NCI-H2081 (cell line): ENCODE results near the gene IFT172.

Experiments
- DNase-seq, 2 experiments: peaks; one replicate each; lab custom pipeline; 2025; lab: John Stamatoyannopoulos, UW

Gene IFT172

GRCh38 chr2:27494944-27495554 lies 5.5 kb upstream of the IFT172 start, which contains the start of gene FNDC4:
FNDC4 (minus strand) TSS chr2:27495200; CDS start chr2:27494679, 521 bp downstream.
- DNase-seq, result no peak

GRCh38 chr2:27494284-27494943 lies 4.9 kb upstream of the IFT172 start:
- DNase-seq, result no peak

GRCh38 chr2:27493948-27494283 lies 4.4 kb upstream of the IFT172 start:
- no peak for DNase-seq

GRCh38 chr2:27492557-27492956 lies 3.0 kb upstream of the IFT172 start:
- no peak for DNase-seq

GRCh38 chr2:27489118-27489497 lies 435 bp downstream of the IFT172 start:
- peak in 1 of 2 experiments; percentile 59 for DNase-seq

GRCh38 chr2:27485496-27485895 lies 4.0 kb downstream of the IFT172 start:
- DNase-seq, result no peak

- DNase-seq, result no peak
Measured at GRCh38 chr2:27471961-27472360, 17.6 kb downstream of the IFT172 start.

- DNase-seq, result no peak
Measured at GRCh38 chr2:27464443-27464842, 25.1 kb downstream of the IFT172 start.

GRCh38 chr2:27461118-27461517 lies 28.4 kb downstream of the IFT172 start:
- DNase-seq, result peak in 1 of 2 experiments; percentile 29

- no peak for DNase-seq
Measured at GRCh38 chr2:27453968-27454367, 35.6 kb downstream of the IFT172 start.

GRCh38 chr2:27451095-27451494 lies 38.4 kb downstream of the IFT172 start:
- no peak for DNase-seq

GRCh38 chr2:27448381-27448780 lies 41.2 kb downstream of the IFT172 start:
- DNase-seq, result peak; percentile 3 to 50

GRCh38 chr2:27446057-27446456 lies 43.5 kb downstream of the IFT172 start:
- DNase-seq, result peak in 1 of 2 experiments; percentile 4

GRCh38 chr2:27445615-27446014 lies 43.9 kb downstream of the IFT172 start:
- DNase-seq, result no peak

- no peak for DNase-seq
Measured at GRCh38 chr2:27445155-27445554, 44.4 kb downstream of the IFT172 start.

GRCh38 chr2:27442920-27443282 lies 46.6 kb downstream of the IFT172 start:
- DNase-seq, result no peak

GRCh38 chr2:27441958-27442919 lies 47.3 kb downstream of the IFT172 start, which contains the start of gene KRTCAP3:
KRTCAP3 (plus strand) TSS chr2:27442381; CDS start chr2:27442413, 32 bp downstream.
- peak; percentile 83 to 85 for DNase-seq

- DNase-seq, result no peak
Measured at GRCh38 chr2:27441226-27441926, 48.2 kb downstream of the IFT172 start.

- DNase-seq, result no peak
Measured at GRCh38 chr2:27435628-27436027, 53.9 kb downstream of the IFT172 start.

- DNase-seq, result no peak
Measured at GRCh38 chr2:27431395-27431794, 58.1 kb downstream of the IFT172 start.

- DNase-seq, result peak; percentile 65 to 80
Measured at GRCh38 chr2:27428978-27429541, 60.5 kb downstream of the IFT172 start.
